Measurements from ENCODE around the gene MEAF6.

MEAF6 gene

GRCh38 chr1:37473431-37474045 is 41.0 kb downstream of the MEAF6 start:
- peak; percentile 21 for DNase-seq (ENCODE audit: low spot score)

- no peak for DNase-seq (ENCODE audit: low spot score)
These were observed 41.6 kb downstream of the MEAF6 start for GRCh38 chr1:37472994-37473393.

DNA sequence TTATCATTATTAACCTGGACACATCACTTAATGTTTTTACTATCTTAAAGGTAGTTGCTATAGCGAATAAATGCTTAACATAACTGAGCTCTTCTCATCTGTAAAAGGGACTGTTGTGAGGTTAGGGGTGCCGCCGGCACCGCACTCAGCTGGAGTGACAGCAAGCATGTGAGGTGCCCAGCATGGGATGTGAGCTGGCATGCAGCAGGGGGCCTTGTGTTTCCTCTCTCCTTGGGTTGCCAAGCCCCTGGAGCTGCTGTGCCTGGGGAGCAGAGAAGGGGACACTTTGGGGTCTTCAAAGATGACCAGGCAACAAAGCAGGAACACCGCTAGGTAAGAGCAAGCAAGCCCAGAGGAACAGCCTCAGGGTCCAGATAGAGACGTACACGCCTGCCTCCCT is 42.3 kb downstream of the MEAF6 start:
- DNase-seq (ENCODE audit: low spot score): no peak

- peak; percentile 95 for DNase-seq (ENCODE audit: low spot score)
These were observed 43.0 kb downstream of the MEAF6 start for GRCh38 chr1:37471345-37472231.

DNA sequence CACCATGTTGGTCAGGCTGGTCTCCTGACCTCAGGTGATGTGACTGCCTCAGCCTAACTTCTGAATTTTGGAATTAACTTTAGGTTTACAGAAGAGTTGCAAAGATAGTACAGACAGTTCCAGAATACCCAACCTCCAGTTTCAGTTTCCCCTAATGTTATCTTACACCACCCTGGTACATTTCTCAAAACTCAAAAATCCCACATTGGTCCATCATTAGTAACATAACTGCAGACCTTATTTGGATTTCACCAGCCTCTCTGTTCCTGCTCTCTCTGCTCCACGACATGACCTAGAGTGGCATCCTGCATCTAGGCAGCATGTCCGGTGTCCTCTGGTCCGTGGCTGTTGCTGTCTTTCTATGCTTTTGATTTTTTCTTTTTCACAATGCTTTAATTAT is 45.2 kb downstream of the MEAF6 start:
- DNase-seq (ENCODE audit: low spot score): no peak

GRCh38 chr1:37468037-37468436 is 46.5 kb downstream of the MEAF6 start:
- DNase-seq (ENCODE audit: low spot score): no peak

- DNase-seq (ENCODE audit: low spot score): peak; percentile 57
These were observed 48.7 kb downstream of the MEAF6 start for GRCh38 chr1:37465593-37466517.

DNA sequence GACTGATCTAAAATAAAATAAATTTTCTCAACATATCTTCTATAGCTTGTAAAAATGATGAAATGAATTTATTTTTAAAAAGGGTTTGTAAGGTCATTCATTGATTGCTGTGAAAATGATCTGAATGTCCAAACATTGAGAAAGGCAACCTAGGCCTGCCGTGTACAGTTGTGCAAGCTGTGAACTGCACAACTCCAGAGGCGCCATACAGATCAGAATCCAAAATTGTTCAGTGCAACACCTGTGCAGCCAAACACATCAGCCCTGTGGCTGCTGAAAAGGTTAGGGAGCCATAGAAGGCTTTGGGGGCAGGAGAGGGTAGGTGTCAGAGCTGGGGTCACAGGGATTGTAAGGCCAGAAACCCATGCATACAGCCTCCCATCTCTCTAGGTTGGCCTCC is 50.1 kb downstream of the MEAF6 start:
- DNase-seq (ENCODE audit: low spot score): no peak

DNA sequence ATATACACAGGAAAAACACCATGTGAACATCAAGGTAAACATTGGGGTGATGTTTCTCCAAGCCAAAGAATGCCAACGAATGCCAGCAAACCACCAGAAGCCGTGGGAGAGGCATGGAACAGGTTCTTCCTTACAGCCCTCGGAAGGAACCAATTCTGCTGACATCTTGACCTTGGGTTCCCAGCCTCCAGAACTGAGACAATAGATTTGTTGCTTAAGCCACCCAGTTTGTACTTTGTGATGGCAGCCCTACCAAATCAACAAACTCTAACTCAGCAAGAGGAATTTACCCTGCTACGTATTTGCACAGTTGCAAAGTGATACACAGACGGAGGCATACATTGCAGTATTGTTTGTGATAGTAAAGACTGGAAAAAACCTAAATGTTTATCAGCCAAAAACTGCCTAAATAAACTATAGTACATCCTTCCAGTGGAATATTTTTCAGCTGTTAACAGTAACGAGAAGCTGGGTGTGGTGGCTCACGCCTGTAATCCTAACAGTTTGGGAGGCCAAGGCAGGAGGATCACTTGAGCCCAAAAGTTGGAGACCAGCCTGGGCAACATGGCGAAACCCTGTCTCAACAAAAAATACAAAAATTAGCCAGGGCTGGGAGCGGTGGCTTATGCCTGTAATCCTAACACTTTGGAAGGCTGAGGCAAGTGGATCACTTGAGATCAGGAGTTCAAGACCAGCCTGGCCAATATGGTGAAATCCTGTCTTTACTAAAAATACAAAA is 52.7 kb downstream of the MEAF6 start:
- no peak for DNase-seq (ENCODE audit: low spot score)

GRCh38 chr1:37458551-37458950 is 56.0 kb downstream of the MEAF6 start:
- no peak for DNase-seq (ENCODE audit: low spot score)

DNA sequence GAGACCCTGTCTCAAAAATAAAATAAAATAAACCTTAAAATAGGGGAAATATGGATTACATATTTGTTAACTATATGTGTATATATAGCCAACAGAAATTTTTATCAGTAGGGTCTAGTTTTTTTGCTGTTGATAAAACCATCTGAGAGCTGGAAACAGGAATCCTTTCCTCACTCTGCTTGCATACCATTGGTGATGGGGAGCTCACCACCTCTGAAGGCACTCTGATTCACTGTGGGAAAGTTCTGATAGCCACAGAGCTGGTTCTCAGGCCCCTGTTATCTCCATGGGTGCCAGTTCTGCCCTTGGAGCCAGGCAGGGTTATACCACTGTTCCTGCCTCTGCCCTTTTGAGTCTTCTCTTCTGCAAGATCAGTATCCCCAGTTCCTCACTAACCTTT is 58.0 kb downstream of the MEAF6 start:
- DNase-seq (ENCODE audit: low spot score): no peak

DNA sequence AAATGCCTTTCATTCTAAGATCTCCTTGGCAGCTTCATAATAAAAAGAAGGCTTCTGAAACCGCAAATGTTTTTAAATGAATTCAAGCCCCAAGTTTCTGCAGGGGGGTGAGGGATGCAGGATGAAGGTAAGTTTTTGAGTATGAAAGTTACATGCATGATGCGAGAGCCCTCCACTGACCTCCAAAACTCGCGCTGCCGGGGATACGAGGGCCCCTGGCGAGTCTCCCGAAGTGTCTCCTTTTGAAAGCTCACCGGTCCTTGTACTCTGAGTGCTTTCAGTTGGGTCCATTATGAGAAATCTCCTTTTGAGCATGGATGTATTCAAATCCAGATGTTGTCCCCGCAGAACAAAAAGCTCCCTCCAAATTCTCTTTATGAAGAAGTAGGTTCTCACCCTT is 59.0 kb downstream of the MEAF6 start:
- DNase-seq (ENCODE audit: low spot score): no peak

GRCh38 chr1:37453647-37454046 is 60.9 kb downstream of the MEAF6 start:
- no peak for DNase-seq (ENCODE audit: low spot score)

DNA sequence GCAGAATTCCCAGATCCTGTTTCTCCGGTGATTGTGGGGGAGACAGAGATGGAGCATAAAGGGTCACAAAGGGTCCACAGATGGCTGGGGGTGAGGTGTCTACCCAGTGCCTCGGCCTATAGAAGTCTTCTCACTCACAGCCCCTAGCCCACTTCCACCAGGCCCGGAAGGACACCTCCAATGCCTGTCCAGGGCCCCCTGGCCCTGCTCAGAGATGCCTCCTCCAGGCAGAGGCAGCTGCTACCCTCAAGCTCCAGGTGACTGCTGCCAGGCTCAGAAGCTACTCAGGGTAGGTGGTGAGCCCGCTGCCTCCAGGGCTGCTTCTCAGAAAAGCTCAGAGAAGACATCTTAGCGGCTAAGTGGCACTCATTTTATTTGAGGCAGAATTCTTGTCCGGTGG is 62.1 kb downstream of the MEAF6 start:
- no peak for DNase-seq (ENCODE audit: low spot score)

DNA sequence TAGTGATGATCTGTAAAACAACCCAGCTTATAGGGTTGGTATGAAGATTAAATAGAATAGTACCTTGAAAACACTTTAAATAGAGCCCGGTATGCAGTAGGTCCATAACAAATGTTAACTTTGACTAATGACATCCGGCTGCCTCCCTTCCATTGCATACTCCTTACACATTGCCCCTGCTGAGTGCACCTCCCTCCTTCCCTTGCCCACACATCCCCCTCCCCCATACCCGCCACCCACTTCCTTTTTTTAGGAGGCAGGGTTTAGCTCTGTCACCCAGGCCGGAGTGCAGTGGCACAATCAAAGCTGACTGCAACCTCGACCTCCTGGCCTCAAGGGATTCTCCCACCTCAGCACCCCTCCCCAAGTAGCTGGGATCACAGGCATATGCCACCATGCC is 64.6 kb downstream of the MEAF6 start:
- no peak for DNase-seq (ENCODE audit: low spot score)

GRCh38 chr1:37448691-37449417 is 65.7 kb downstream of the MEAF6 start:
- peak; percentile 53 for DNase-seq (ENCODE audit: low spot score)

- DNase-seq (ENCODE audit: low spot score): no peak
These were observed 66.4 kb downstream of the MEAF6 start for GRCh38 chr1:37448185-37448584.

DNA sequence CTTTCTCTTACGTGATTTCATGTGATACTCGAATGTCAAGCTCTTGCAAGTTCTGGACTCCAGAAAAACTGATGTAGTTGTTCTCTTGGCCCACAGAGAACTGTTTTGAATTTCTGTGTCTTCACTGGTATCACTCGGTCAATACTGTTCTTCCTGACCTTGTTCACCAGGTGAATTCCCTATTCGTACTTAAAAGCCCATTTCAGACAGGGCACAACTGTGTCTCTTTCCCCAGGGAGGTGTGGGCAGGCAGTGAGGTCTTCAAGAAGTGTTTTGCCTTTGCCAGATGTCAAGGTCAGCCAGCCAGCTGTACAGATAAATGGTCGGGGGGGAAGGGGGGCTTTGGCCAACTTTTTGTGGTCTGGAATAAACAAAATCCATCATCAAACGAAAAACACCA is 67.7 kb downstream of the MEAF6 start:
- no peak for DNase-seq (ENCODE audit: low spot score)

DNA sequence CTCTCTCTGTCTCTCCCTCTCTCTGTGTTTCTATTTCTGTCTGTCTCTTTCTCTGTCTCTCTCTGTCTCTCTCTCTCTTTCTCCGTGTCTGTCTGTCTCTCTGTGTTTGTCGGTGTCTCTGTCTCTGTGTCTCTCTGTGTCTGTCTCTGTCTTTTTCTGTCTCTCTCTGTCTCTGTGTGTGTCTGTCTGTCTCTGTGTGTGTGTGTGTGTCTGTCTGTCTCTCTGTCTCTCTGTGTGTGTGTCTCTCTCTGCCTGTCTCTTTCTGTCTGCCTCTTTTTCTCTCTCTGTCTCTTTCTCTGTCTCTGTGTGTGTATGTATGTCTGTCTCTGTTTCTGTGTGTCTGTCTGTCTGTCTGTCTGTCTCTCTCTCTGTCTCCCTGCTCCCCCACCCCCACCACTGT is 71.9 kb downstream of the MEAF6 start:
- DNase-seq (ENCODE audit: low spot score): no peak
